ENCODE results near the gene MKI67. TPM values are rescaled to one million over a fixed set of nuclear protein-coding genes. Genes with fewer than 3 reads are reported as not detected.
A peak's percentile ranks its signal among the peaks of the same experiment; 100 is the strongest.

MKI67 gene
- polyA plus RNA-seq, 1 donor (not counting 4 experiments of a cell fraction or from before 2014, with no cell fraction given) = 10.4 TPM

DNA sequence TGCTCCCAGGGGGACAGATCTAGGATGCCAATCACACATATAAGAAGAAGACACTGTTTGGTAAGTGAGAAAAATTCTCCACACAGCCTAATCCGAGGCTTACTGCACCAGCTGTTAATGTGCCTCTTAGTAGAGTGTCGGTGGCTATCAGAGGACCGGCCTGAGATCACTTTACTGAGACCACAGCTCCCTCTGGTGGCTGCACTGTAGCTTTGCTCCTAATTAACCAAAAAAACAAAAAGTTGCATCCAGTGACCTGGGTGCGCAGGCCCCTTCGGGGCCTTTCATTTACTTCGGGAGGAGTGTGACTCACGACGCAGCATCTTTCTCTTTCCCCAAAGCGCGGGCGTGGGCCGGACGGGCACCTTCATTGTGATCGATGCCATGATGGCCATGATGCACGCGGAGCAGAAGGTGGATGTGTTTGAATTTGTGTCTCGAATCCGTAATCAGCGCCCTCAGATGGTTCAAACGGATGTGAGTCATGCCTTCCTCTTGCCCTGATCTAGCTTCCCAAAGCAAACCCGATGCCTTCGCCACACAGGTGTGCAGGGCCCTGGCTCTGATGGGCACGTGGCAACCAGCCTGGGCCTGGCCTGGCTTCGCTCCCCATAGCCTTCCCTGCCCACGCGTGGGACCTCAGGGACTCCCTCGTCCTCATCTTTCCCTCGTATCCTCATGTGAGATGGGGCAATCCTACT is 56.7 kb downstream of the MKI67 start:
- Histone ChIP-seq H2AFZ (ENCODE audit: control insufficient read depth, low read length) (no peak overlapping the region), H3K4me1 (ENCODE audit: control insufficient read depth, extremely low read depth, insufficient read depth, low read length) (peaks cover 20% of the 10 kb centered on the region), H3K36me3 (ENCODE audit: control insufficient read depth in 2 of 2, extremely low read depth in 1 of 2, insufficient read depth in 2 of 2, low read length in 2 of 2) (peaks cover 52 to 54% of the 10 kb centered on the region in 2 experiments), H3K79me2 (ENCODE audit: control insufficient read depth, insufficient read depth, low read length) (no peaks in the 10 kb centered on the region), H3K9ac (ENCODE audit: control insufficient read depth, extremely low read depth, insufficient read depth, low read length) (no peak overlapping the region), H3K27ac (ENCODE audit: control insufficient read depth, insufficient read depth, low read length) (no peak overlapping the region), H3K4me3 (ENCODE audit: control insufficient read depth in 2 of 3, extremely low read depth in 1 of 3, insufficient read depth in 2 of 3, low read depth in 1 of 3, low read length in 3 of 3) (no peak overlapping the region), H3K9me3 (ENCODE audit: control insufficient read depth, low read depth, low read length) (no peaks in the 10 kb centered on the region), H3K9me1 (ENCODE audit: control insufficient read depth, extremely low read depth, insufficient read depth, low read length) (peaks cover 2% of the 10 kb centered on the region), H4K20me1 (ENCODE audit: control insufficient read depth, extremely low read depth, insufficient read depth, low read length) (no peaks in the 10 kb centered on the region), H3K27me3 (ENCODE audit: control insufficient read depth, extremely low read depth, insufficient read depth, low read length) (no peaks in the 10 kb centered on the region), H3K4me2 (ENCODE audit: control insufficient read depth, extremely low read depth, insufficient read depth, low read depth, low read length) (peak overlapping the region; percentile 20)
- no peak for TF ChIP-seq EZH2 (IDR thresholded peaks at IDR 0.05; ENCODE audit: low read length)
- TF ChIP-seq, protein P1, sequence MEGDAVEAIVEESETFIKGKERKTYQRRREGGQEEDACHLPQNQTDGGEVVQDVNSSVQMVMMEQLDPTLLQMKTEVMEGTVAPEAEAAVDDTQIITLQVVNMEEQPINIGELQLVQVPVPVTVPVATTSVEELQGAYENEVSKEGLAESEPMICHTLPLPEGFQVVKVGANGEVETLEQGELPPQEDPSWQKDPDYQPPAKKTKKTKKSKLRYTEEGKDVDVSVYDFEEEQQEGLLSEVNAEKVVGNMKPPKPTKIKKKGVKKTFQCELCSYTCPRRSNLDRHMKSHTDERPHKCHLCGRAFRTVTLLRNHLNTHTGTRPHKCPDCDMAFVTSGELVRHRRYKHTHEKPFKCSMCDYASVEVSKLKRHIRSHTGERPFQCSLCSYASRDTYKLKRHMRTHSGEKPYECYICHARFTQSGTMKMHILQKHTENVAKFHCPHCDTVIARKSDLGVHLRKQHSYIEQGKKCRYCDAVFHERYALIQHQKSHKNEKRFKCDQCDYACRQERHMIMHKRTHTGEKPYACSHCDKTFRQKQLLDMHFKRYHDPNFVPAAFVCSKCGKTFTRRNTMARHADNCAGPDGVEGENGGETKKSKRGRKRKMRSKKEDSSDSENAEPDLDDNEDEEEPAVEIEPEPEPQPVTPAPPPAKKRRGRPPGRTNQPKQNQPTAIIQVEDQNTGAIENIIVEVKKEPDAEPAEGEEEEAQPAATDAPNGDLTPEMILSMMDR (optimal IDR thresholded peaks at IDR 0.05 in 1 of 3, IDR thresholded peaks at IDR 0.05 in 1 of 3, conservative IDR thresholded peaks at IDR 0.05 in 1 of 3; ENCODE audit: extremely low read depth in 1 of 3, insufficient read depth in 2 of 3, low read length in 3 of 3) = peak; percentile 72 to 84 (median 79)
- dilution Hi-C loops (cut with MboI; ENCODE audit: extremely low pct_ligation_motif_present, low sequenced_read_pairs) = no loop called here
- DNase-seq (ENCODE audit: low read depth, low spot score) (no peak), FAIRE-seq (peak; percentile 86)

DNA sequence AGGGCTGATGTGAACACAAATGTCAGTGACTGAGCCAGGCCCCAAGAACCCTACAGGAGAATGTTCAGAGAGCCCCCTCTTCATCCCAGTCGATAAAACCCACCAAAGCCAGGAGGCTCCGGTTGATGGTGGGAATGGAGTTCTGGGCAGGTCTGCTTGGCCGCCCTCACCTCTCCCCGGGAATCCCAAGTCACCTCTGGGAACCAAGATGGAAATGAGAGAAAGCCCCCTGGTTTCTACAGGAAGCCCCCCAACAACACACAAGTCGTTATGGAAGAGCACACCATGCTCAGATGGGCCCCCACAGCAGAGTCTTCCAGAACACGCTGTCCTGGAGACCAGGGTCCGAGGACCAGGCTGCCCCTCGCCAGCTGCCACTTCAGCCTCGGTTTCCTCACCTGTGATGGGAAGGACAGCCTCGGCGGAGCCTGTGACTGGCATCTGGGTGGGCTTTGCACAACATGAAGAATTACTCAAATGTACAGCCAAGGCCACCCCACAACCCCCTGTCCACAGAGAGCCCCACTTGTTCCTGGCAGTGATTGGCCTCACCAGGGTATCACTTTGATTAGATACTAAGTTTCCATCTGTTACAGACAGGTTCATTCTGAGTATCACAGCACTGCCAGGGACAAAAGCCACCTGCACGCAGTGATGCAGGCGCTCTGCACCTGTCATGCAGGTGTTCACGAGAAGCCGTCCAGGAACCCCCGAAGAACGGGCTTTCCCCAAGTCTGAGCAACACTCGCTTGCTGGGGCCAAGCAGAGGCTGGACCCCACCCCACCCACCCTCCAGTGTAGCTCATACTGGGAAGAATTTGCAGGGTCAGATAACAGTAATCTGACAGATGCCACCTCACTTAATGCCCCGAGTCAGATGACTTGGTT is 57.6 kb downstream of the MKI67 start:
- H3K9me1 ChIP-seq (ENCODE audit: control insufficient read depth, extremely low read depth, insufficient read depth, low read length) = peaks cover 2% of the 10 kb centered on the region
- dilution Hi-C loops (cut with MboI; ENCODE audit: extremely low pct_ligation_motif_present, low sequenced_read_pairs) = no loop called here
- H3K79me2 ChIP-seq (ENCODE audit: control insufficient read depth, insufficient read depth, low read length) = no peaks in the 10 kb centered on the region
- no peaks in the 10 kb centered on the region for H3K27me3 ChIP-seq (ENCODE audit: control insufficient read depth, extremely low read depth, insufficient read depth, low read length)
- H3K4me1 ChIP-seq (ENCODE audit: control insufficient read depth, extremely low read depth, insufficient read depth, low read length) = peaks cover 29% of the 10 kb centered on the region
- H3K36me3 ChIP-seq (ENCODE audit: control insufficient read depth in 2 of 2, extremely low read depth in 1 of 2, insufficient read depth in 2 of 2, low read length in 2 of 2) = peaks cover 50 to 52% of the 10 kb centered on the region in 2 experiments
- no peaks in the 10 kb centered on the region for H3K9me3 ChIP-seq (ENCODE audit: control insufficient read depth, low read depth, low read length)
- H3K4me2 ChIP-seq (ENCODE audit: control insufficient read depth, extremely low read depth, insufficient read depth, low read depth, low read length) = peak overlapping the region; percentile 20
- DNase-seq (ENCODE audit: low read depth, low spot score) (no peak), FAIRE-seq (no peak)
- H3K9ac ChIP-seq (ENCODE audit: control insufficient read depth, extremely low read depth, insufficient read depth, low read length) = no peak overlapping the region
- no peaks in the 10 kb centered on the region for H4K20me1 ChIP-seq (ENCODE audit: control insufficient read depth, extremely low read depth, insufficient read depth, low read length)
- no peak overlapping the region for H3K27ac ChIP-seq (ENCODE audit: control insufficient read depth, insufficient read depth, low read length)
- H2AFZ ChIP-seq (ENCODE audit: control insufficient read depth, low read length) = no peak overlapping the region
- no peak overlapping the region for H3K4me3 ChIP-seq (ENCODE audit: control insufficient read depth in 2 of 3, extremely low read depth in 1 of 3, insufficient read depth in 2 of 3, low read depth in 1 of 3, low read length in 3 of 3)
- TF ChIP-seq, protein P1 (optimal IDR thresholded peaks at IDR 0.05 in 1 of 3, IDR thresholded peaks at IDR 0.05 in 1 of 3, conservative IDR thresholded peaks at IDR 0.05 in 1 of 3; ENCODE audit: extremely low read depth in 1 of 3, insufficient read depth in 2 of 3, low read length in 3 of 3) = no peak
- no peak for TF ChIP-seq EZH2 (IDR thresholded peaks at IDR 0.05; ENCODE audit: low read length)
